Endothelial cell of umbilical vein (primary cell): ENCODE data around the gene NR3C1.

Experiments used
- CTCF ChIP-seq, 2 donors: IDR thresholded peaks; 1 replicate in 1 of 2; 2 replicates in 1 of 2; pipeline ENCODE4 v1.5.1; 2011; ENCODE audit warnings: low read length in 2 of 2, mild to moderate bottlenecking in 2 of 2, moderate library complexity in 2 of 2, control low read depth in 1 of 2, inconsistent platforms in 1 of 2, low read depth in 1 of 2; ENCODE audit not compliant: insufficient read depth in 1 of 2; ENCODE audit errors: extremely low read depth in 1 of 2
- EZH2 ChIP-seq: IDR thresholded peaks from 2 replicates; pipeline ENCODE4 v1.6.1; 2012; ENCODE audit warnings: borderline replicate concordance, low read depth, mild to moderate bottlenecking, moderate library complexity, low read length, inconsistent platforms; ENCODE audit not compliant: severe bottlenecking
- POLR2A ChIP-seq: IDR thresholded peaks from 2 replicates; pipeline ENCODE4 v1.6.1; 2012; ENCODE audit warnings: low read depth, mild to moderate bottlenecking, control low read depth, low read length

- TF ChIP-seq CTCF (IDR thresholded peaks at IDR 0.05; ENCODE audit: extremely low read depth in 1 of 2, insufficient read depth in 1 of 2, low read depth in 1 of 2, low read length in 2 of 2) (no peak), POLR2A (no peak), EZH2 (no peak)
These were observed 14.1 kb upstream of the NR3C1 start for GRCh38 chr5:143417503-143418139.
